Femur (tissue), 1 donor: ENCODE results near the gene MGAT5B.

Source experiments
- DNase-seq: peaks from one replicate; pipeline ENCODE4 v3.0.0-alpha.2; 2017

The MGAT5B gene

DNA sequence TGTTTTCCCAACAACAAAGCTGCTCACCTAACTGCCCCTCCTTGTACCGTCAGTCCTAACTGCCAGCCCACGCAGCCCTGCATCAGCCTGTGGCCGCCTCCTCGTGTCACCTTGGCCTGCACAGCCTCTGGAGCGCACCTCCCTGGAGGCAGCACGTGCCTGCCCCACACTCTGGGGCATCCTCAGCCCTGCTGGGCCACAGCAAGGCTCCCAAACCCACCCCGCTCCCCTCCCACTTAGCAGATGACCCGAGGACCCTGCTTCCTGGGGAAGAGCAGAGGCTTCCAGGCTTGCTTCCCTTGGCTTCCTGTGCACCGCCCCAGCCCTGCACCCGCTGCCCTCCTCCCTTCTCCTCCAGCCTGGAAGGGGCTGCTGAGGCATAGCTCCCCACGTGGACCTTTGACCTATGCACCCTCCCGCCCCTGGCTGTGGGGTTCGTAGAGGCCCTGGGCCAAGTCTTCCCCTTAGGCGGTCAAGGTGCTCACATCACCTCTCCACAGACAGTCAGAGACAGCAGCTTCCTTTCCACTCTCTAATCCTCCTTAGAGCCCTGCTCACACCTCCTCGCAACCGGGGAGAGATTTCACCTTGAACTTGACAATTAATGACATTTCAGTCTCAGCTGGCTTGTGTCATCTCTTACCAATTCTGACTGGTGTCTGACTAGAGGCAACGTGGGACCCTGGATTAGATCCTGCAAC, 115.0 kb downstream of the MGAT5B start:
- no peak for DNase-seq

DNA sequence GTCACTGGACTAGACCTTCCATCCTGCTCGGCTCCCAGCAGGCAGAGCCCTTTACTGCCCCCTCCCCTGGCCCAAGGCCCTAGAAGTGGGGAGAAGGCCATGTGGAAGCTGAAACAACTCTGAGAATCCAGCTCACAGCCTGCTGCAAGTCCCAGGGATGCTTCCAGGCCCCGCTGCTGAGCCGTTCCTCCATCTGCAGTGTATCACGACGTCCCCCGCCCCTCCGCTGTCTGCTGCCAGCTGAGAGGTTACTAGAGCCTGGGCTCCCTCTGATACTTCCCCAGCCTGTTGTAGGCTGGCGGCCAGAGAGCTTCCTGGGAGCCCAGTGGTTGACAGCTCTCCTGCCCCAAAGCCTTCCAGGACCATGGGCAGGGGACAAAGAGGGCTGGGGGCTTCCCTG, 118.2 kb downstream of the MGAT5B start:
- no peak for DNase-seq

DNA sequence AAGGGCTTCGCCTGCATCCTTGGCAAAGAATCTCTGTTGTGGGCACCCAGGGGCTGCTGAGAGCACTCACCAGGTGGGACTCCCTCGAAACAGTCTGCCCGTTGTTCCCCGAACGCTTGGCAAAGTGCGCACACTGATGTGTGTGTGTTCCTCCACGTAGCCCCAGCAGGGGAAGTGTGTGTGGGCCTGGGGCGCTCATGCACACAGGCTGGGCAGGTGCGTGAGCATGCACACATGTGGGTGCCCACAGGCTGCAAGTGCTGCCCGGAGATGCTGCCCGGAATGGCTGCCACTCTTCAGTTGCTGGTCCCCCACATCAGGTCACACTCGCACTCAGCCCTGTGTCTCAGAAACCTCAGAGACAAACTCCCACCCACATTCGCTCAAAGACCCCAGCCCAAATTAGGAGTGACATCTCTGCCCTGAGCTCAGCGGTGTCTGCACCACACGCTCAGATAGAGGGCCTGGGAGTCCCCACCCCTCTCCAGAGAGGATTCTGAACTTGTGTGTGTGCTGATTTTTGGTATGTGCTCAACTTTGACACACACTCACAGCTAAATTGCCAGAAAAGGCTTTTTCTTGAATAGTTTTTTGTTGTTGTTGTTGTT, 119.4 kb downstream of the MGAT5B start:
- DNase-seq, result no peak

DNA sequence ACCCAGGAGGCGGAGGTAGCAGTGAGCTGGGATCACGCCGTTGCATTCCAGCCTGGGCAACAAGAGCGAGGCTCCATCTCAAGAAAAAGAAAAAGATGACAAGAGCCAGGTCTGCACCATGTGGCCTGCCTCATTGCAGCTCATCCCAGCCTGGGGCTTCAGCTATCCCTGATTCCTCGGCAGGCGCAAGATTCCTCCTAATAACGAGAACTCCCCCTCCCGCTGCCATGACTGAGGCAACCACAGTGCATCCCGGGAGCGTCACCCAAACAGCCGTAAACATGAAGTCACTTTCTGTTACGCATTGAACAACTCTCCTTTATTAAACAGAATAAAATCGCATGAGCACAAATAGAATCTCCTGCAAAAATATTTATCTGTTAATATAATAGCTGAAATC, 120.6 kb downstream of the MGAT5B start:
- DNase-seq, result no peak

DNA sequence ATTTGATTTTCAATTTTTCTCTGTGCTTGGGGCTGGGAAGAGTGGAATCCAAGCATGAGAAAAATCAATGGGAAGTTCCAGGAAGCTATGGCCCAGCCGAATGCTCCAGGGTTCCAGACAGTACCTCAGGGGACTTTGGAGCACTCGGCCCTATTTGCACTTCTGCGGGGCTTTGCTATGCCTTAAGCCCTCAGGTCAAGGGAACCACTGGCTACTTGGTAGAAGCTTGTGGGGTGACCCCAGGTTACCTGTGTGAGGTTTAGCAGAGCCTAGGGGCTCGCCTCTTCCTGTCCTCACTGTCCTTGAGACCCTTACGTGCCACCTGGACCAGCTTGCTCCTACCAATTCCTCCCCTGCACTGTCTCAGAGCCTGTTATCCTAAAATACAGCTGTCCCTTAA, 121.3 kb downstream of the MGAT5B start:
- no peak for DNase-seq

DNA sequence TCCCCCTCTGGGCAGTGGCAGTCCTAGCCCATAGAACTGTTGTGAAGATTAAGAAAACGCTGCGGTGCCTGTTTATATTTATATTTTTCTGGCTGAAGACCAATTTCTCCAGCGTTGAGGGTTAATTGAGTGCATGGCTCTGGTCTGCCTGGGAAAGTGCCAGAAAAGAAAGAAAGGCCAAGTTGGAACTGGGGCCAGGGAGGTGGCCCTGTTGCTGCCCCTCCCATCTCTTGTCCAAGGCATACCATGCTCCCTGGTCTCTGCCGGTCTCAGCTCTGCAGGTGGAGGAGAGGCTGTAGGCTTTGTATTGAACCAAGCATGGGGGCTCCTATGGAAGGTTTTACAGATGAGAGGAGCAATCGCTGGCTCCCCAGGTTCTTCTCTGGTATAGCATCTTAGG, 124.7 kb downstream of the MGAT5B start:
- no peak for DNase-seq

- no peak for DNase-seq
Measured at GRCh38 chr17:76993651-76994050, 125.4 kb downstream of the MGAT5B start.

DNA sequence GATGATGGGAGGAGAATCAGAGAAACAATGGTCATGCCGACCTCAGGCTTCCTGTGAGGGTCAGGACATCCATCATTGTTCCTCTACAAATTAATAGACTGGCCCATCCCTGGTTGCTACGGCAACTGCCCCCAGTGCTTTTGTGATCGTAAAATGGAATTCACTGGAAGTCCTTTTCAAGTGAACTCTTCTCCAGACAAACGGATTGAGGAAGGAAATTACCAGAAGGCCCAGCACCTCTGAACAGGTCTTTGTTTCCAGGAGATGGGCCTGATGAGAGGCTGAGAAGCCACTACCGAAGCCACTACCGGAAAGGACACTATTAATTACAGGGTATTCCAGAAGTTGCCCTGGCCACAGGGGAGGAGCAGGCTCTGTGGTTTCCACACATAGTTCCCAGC, 126.0 kb downstream of the MGAT5B start:
- peak; percentile 45 for DNase-seq

DNA sequence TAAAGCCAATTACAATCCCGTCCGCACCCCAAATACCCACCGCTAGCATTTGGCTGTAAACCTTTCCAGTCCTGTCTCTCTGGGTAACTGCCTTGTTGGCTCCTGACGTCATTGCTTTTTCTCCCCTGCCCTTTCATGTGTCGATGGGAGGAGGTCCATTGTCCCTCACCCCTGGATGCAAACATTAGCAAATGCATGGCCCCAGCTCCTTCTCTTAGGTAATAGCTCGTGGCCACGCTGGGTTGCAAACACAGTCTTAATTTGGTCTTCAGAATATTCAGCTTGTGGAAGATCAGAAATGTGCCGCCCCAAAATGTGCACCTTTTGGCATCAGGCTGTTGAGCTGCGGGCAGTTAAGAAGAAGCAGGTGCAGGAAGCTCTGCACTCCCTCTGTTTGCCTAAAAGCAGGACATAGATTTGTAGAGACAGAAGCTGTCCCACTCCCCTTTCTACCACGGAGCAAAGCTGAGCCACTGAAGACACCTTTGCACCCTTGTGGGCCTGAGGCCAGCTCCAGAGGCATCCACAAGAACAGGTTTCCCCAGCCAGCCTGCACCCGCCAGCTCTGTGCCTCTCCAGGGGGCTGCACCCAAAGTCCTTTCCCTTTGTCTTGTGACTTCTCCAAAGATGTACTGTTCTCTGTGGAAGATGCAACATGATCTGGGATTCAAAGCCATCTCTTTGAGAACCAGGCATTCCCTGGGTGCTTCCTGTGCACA, 127.3 kb downstream of the MGAT5B start:
- DNase-seq, result no peak

DNA sequence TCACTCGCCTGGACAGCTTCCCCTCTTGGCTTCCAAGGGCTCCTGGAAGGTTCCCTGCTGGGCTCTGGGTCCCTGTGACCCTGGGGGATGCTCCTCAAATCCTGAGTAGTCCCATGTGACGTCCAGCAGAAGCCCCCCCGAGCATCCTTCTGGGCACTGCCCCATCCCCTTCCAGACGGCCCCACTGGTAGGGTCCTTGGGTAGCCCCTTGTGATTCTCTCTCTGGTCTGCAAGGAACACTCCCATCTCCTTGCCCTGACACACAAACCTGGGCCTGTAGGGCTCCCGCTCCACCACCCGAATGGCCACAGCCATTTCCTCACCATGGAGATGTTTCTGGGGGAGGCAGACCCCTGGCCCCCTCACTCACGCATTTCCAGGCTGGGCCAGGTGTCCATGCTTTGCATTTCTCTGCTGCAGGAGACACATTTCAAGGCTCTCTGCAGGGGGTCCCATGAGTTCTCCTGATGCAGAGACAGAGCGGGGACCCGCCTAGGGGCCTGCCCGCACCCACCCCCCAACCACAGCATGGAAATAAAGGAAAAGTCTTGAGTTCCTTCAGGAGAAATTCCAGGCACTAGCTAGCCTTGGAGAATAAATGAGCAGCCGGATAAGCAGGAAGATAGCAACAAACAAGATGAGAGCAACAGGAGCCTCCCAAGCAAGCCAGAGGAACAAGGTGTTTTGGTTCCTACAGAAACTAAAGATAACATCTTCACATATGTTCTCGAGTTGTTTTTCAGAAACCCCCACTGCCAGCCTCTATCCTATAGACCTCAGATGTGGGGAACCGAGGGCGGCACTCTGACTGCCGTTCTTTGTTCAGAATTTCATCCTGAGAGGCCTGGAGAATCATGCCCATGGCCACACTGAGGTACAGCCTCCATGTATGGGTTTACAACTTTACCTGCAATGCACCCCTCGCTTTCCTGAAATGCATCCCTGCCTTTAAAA, 128.8 kb downstream of the MGAT5B start:
- DNase-seq, result no peak

GRCh38 chr17:76997981-76998531, 129.9 kb downstream of the MGAT5B start:
- peak; percentile 29 for DNase-seq

GRCh38 chr17:76998839-76999238, 130.6 kb downstream of the MGAT5B start:
- no peak for DNase-seq
